Measurements from ENCODE around the gene GPX2.

GPX2 gene

GRCh38 chr14:64950889-64951288, 8.3 kb upstream of the GPX2 start:
- H3K4me3 ChIP-seq (replicated peaks; ENCODE audit: low read depth, low read length): no peak overlapping the region
- no peak for DNase-seq (ENCODE audit: extremely low read depth, low read depth)
- no peak for TF ChIP-seq CTCF (IDR thresholded peaks at IDR 0.05; ENCODE audit: low read depth, low read length, missing control alignments)

GRCh38 chr14:64948612-64949210, 6.2 kb upstream of the GPX2 start:
- DNase-seq (ENCODE audit: extremely low read depth, low read depth): no peak
- no peak overlapping the region for H3K4me3 ChIP-seq (replicated peaks; ENCODE audit: low read depth, low read length)

DNA sequence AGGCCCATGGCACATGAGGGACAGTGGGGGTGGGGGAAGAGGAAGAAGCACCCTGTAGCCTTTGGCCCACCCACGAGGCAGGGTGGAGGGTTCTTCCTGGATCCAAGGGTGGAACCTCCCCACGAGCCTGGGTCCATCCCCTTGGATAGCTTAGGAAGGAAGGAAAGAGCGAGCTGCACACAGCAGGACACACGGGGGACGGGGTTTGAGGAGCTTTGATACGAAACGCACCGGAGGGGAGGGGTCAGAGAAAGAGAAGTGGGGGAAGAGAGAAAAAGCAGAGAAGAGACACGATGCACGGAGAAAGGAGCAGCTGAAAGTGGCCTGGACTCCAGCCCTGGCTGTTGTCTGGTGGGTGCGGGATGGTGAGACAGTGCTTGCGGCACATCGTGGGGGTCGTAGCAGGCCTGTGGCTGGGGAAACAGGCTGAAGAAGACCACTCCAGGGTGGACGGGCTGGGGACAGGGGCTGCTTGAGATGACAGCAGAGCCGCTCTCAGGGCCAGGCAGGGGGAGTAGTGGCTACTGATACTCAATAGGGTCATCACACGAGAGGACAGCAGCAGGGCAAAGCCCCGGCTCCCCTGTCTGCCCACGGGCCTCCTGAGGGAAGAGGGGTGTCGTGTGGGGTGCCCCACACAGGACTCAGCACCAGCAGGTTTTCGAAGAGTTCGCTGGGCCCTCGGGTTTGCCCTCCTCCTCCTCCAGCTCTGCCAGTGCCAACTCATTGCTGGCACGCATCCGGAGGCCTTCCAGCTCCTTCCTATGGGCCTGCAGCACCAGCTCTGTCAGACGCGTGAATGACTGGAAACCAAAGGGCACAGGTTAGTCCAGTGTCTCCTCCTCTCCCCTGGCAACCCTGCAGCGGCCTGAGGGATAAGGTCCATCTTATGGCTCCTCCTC, 5.4 kb upstream of the GPX2 start:
- H3K4me3 ChIP-seq (replicated peaks; ENCODE audit: low read depth, low read length): no peak overlapping the region
- no peak for TF ChIP-seq CTCF (IDR thresholded peaks at IDR 0.05; ENCODE audit: low read depth, low read length, missing control alignments)
- DNase-seq (ENCODE audit: extremely low read depth, low read depth): no peak

More at GRCh38 chr14:64948612-64949210, 6.2 kb upstream of the GPX2 start:
- TF ChIP-seq CTCF (IDR thresholded peaks at IDR 0.05; ENCODE audit: low read depth, low read length, missing control alignments): no peak

GRCh38 chr14:64946310-64947045, 3.9 kb upstream of the GPX2 start:
- DNase-seq (ENCODE audit: extremely low read depth, low read depth): no peak
- H3K4me3 ChIP-seq (replicated peaks; ENCODE audit: low read depth, low read length): no peak overlapping the region
- TF ChIP-seq CTCF (IDR thresholded peaks at IDR 0.05; ENCODE audit: low read depth, low read length, missing control alignments): no peak

DNA sequence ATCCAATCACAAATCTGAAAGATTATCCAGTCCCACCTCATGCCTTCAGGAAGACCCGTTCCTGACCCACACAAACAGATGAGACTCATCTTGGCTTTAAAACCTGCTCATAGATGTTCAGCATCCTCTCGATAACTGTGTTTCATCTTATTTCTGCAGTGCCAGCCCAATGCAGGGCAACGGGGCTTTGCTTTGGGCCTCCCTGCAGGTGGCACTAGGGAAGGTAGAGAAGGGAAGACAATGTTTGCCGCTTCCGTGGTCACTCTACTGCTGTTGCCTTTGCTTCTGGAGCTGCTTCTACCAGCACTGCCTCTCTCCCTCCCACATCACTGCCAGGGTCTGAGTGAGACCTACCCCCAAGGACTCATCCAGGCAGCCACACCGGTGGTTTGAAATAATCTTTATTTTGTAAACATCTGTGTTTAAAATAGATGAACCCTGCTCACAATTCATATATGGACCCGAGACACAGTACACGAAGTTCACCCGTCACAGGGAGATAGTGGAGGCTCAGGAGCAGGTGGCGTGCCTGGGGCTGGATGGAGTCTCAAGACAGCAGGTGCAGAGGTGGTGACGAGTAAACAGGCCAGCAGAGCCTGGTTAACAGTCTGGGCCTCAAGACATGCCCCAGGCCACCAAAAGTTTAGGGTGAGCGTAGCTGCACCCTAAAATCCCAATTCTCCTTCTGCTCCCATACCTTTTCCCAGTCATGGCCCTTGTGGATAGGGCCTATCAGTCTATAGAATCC, 3.1 kb upstream of the GPX2 start:
- DNase-seq (ENCODE audit: extremely low read depth, low read depth): no peak
- no peak for TF ChIP-seq CTCF (IDR thresholded peaks at IDR 0.05; ENCODE audit: low read depth, low read length, missing control alignments)
- no peak overlapping the region for H3K4me3 ChIP-seq (replicated peaks; ENCODE audit: low read depth, low read length)

GRCh38 chr14:64944861-64945260, 2.3 kb upstream of the GPX2 start:
- H3K4me3 ChIP-seq (replicated peaks; ENCODE audit: low read depth, low read length): no peak overlapping the region
- no peak for DNase-seq (ENCODE audit: extremely low read depth, low read depth)
- TF ChIP-seq CTCF (IDR thresholded peaks at IDR 0.05; ENCODE audit: low read depth, low read length, missing control alignments): no peak
